NCI-H748 (cell line): ENCODE results near the gene GBF1.
"Not testable (repeated sequence)": the region's sequence is repeated elsewhere in the genome, so short reads cannot be mapped to it uniquely, and the experiment has no call there.

Experiments
- DNase-seq: peaks from one replicate; lab custom pipeline; 2025; ENCODE audit not compliant: unreplicated experiment; lab: John Stamatoyannopoulos, UW

The GBF1 gene

DNA sequence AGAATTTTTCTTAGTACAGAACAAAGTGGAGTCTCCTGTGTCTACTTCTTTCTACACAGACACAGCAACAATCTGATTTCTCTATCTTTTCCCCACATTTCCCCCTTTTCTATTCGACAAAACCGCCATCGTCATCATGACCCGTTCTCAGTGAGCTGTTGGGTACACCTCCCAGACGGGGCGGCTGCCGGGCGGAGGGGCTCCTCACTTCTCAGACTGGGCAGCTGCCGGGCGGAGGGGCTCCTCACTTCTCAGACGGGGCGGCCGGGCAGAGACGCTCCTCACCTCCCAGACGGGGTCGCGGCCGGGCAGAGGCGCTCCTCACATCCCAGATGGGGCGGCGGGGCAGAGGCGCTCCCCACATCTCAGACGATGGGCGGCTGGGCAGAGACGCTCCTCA lies 56.0 kb downstream of the GBF1 start:
- not testable (repeated sequence) for DNase-seq

DNA sequence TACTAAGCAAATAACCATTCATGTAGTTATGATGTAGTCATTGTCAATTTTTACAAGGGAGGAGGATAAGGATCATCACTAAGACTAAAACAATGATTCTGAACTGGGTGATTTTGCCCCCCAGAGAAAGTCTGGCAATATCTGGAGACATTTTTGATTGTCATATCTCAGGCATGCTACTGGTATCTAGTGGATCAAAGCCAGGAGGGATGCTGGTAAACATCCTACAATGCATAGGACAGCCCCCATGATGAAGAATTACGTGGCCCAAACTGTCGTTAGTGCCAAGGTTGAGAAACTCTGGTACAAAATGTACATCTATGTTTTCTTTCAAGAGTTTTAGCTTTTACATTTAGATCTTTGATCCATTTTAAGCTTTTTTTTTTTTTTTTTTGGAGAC lies 57.3 kb downstream of the GBF1 start:
- no peak for DNase-seq

DNA sequence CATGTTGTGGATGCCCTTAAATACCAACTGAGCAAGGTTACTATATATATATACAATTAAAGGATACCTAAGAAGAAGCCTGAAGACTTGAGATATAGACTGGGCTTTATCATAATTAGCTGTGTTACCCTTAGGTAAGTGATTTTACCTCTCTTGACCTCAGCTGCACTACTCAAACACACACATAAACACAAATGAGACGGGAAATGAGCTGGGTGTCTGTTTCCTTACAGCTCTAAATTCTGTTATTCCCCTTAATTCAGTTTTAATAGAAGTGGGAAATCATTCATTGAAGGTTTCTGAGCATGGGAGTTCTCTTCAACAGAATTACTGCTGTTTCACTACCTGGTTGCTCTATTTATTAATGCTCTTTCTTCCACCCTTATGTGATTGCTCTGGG lies 60.7 kb downstream of the GBF1 start:
- no peak for DNase-seq

DNA sequence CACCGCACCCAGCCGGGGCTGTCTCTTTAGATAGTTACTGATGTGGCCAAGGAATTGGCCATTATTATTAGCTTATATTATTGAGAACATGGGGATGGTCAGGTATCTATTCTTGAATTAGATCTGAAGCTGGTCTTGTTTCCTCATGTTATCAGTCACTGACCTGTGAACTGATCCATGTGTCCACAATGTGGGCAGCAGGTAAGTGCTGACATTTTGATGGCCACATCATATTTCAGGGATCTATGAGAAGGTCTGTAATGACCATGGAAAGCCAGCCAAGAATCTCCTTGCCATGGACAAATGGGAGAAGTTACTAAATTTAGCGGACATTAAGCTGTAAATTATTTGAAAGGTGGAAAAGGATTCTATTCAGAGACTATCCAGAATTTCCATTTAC lies 61.4 kb downstream of the GBF1 start:
- no peak for DNase-seq

DNA sequence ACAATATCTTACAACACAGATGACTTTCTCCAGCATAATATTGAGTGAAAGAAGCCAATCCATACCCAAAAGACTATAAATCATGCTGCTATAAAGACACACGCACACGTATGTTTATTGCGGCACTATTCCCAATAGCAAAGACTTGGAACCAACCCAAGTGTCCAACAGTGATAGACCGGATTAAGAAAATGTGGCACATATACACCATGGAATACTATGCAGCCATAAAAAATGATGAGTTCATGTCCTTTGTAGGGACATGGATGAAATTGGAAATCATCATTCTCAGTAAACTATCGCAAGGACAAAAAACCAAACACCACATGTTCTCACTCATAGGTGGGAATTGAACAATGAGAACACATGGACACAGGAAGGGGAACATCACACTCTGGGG lies 63.0 kb downstream of the GBF1 start:
- DNase-seq, result not testable (repeated sequence)

DNA sequence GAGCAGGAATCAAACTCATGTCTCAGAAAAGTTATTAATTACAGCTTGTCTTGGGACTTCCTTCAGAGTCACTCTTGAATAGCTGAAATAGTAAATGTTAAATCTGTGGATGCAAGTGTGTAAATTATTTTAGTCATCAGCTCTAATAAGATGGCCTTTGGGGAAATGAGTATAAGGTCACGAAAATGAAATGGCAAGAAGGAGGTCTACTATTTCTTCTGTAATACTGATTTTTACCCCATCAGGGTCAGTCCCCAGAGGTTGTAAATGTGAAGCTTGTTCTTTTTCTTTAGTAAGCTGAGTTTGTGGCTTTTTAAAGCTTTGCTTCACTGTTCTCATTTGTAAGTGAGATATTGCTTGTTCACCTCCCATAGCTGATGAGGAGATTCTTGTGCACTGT lies 63.9 kb downstream of the GBF1 start:
- no peak for DNase-seq

DNA sequence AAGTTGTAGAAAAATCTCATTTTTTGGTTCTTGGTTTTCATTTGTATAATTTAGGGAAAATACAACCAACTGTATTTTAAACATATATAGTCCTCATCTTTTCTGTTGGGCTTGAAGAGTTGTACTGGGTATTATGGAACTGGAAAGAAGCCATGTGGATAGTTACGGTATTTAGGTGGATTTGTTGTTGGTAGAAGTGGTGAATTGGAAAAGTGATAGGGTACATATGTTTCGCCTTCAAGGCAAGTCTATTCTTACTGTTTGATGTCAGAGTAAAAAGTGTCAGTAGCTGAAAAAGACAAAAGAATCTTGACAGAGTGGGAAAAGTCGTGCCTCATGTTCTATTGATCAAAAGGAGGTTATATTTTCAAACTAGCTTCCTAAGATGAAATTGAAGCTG lies 64.6 kb downstream of the GBF1 start:
- no peak for DNase-seq

DNA sequence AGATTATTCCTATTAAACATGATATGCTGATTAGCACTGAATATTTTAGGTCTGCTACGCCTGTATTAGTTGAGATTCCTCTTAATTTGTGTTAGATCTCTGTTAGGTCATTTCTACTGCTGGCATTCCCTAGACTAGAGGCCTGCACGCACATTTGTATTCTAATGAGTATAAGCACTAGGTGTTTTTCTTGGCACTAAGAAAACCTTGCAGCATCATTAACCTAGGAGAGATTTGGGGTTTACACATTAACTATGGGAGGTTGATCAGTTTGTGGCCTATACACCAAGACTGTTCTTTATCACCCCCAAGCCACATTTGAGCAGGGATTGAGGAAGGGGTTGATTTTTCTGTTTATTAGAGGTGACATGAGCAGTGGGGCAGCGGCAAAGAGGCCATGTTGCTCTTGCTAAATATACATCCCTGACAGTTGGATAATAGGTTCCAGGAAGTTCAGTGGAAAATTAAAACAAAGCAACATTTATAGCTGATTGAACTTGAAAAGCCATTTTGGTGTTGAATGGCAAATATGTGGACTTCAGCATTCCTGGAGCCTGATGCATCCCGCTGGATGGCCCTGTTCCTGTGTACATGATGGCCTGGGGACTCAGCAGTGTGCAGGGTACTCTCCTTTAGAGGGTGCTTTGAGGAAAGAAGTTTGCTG lies 65.2 kb downstream of the GBF1 start:
- no peak for DNase-seq

DNA sequence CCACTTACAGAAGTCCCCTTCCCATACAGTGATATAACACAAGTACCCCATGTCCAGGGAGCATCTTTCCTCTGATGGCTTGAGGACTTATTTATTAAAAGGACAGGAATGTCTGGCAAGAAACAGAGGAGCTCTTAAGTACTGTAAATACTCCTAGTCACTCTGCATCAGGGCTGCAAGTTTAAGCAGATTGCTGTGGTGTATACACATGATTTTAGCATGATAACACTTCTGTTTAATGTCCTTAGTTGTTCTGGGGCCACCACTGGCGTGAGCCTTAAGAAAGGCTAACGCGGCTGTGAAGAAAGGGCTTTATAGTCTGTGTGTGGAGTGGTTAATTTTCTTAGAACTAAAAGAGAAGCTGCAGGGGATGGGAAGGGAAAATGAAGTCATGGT lies 65.7 kb downstream of the GBF1 start:
- no peak for DNase-seq

DNA sequence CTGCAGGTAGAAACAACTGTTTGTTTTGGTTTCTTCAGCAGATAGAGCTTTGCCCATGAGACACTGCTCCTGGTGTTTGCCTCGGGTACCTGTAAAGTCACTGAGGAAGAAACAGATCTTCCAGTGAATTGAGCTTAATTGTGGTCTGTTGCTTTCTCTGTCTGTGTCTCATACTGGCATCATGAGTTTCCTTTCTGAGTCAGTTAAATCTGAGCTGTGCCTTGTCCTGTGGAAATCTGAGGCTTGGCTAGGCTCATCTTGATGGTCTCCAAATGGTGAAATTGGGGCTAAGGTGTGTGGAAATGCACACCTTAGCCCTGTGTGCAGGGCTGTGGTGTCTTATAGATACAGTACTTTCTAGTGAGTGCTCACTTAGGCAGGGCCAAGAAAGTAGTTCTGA lies 67.4 kb downstream of the GBF1 start:
- DNase-seq, result no peak

DNA sequence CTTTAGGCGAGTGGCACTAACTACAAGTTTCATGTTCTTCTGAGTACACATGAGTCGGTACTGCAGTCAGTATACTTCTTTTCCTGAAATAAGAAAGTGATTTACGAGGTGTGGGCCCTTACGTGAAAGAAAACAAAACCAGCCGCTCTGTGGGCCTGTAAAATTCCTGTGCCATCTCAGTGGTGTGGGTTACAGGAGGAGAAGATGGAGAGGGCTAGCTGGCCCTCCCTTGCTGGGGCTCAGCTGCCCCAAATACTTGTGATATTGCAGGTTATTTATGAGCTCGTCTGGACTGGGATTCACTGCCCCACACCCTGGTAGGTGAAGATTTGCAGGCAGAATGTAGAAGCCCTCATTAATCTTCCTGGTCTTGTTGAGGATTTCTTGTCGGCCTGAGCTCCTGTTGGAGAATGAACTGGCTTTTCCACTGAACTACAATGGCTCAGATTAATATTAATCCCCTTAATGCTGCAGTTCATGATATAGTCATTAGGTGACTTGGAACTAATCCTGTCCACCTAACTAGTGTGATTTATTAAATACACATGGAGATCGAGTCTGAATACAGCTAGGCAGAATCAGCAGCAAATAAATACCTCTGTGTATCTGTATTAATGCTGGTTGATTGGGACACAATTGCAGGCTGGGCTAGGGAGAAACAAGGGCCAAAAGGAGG lies 68.0 kb downstream of the GBF1 start:
- DNase-seq, result no peak

DNA sequence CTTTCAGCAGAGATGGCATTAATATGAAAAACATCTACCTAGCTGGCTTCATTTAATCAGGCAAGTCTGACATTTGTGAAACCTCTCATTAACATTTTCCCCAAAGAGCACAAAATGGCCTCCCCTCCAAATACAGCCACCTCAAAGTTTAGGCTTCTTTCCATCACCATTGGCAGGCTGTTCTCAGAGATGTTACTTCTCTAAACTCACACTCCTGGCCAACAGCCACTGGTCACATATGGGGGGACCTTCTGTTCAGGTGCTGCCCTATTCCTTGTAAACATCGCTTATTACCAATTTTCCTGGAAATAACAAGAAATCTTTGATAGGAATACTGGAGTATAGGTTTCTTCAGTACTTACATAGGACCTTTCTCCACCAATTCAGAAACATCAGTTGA lies 69.5 kb downstream of the GBF1 start:
- no peak for DNase-seq

DNA sequence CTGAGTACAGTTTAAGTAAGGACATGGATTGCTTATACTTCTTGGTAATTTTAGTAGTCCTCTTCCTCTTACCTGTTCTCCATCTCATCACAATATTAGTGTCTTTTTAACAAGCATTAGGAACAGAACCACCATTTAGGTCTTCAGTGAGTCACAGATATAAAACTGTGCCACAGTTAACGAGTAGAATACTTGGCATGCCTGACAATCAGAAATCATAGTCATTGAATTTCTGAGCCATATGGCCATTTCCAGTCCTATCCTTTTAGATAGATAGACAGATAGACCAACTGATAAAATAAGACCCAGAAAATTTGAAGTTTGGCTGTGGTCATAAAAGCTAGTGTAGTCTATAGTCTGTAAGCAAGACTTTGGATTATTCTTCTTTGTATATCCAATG lies 71.1 kb downstream of the GBF1 start:
- DNase-seq, result no peak

DNA sequence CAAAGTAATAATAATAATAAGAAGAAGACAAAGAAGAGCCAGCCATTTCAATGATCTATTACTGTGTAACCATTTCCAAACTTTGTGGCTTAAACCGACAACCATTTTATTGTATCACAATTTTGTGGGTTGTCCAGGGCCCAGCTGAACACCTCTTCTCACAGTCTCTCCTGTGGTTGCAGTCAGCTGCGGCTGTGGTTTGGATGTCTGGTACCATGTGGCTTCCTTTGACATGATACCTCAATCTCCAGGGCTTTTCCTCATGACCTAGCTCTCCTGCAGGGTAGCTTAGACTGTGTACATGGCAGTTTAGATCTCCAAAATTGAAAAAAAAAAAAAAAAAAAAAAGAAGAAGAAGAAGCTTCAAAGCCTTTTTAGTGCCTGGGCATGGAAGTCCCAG lies 77.6 kb downstream of the GBF1 start:
- DNase-seq, result no peak

DNA sequence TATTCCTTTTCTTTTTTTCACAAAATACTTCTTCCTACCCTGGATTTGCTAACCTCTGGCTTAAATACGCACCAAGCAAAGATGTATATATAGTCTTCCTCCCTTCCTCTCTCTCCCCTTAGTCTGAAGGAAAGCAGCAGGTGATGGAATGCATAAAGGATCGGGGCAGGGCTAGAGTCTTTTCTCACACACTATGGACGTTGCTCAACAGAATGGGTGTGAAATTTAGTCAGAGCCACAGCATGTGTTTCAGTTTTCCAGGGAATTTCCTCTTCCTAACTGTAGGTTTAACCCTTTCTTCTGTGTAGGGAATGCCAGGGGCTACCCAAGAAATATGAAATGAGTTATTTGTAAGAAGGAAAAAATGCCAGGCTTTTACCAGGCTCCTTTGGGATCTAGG lies 78.7 kb downstream of the GBF1 start:
- no peak for DNase-seq

DNA sequence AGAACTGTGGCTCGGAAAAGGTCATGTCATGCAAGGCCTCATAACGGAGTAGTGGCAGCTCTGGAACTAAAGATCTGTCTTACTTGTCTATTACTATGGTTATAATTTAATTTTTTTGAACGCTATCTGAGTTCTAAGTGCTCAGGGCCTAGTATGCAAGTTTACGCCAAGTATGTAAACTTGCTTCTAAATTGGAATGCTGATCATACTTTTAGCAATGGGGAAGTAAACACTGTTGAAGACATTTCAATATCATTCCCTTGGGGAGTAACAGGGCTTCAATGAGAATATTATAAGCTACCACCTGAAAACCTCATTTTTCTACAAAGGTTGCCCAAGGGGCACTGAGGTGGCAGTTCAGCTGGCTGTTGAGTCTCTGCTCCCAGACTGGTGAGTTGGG lies 80.7 kb downstream of the GBF1 start:
- no peak for DNase-seq

DNA sequence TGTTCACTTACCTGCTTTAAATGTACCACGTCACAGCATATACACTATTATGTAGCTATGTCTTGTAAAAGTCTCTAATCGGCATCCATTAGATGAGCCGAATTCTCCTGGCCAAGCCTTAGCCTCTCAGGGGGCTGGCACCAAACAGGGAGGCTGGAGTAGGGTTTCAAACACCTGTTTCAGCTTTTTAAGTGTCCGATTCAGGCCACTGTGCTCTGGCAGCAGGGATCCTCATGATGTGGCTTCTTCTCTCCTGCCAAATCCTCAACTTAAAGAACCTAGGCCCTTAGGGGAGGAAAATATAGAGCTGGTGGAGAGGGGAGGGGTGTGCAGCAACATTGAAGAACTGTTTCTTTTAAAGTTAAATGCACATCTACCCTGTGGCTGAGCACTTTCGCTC lies 81.7 kb downstream of the GBF1 start:
- no peak for DNase-seq

DNA sequence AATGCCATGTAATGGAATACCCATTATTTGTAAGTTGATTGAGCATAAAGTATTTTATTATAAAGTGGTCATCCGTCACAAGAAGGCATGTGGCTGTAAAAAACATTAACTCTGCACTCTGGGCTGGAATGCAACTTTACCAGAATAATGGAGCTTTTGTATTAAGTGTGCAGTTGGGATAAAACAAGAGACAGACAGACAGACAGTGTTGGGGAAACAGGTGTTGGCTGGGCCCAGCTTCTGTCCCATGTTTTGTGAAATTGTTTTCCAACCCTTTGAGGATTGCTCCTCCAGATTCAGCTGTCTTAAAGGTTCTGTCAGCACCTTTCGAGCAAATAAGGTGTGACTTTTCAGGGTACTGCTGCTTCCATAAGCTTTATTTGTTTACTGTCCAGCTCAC lies 82.3 kb downstream of the GBF1 start:
- no peak for DNase-seq

DNA sequence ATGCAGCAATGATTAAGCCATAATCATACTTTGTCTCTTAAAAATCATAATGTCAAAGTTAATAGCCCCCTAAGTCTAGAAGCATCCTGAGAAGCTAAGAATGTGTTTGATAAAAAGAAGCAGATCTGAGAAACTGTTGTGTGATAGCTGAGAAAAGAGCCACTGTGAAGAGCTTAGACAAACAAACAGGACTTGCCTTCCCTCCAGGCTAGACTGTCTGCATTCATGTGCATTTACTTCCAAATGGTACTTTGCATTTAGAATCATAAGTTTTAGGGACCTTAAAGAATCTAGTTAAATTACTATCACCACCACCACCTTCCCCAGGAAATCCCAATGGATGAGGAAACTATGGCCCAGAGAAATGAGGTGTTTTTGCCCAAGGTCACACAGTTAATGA lies 87.4 kb downstream of the GBF1 start:
- no peak for DNase-seq

DNA sequence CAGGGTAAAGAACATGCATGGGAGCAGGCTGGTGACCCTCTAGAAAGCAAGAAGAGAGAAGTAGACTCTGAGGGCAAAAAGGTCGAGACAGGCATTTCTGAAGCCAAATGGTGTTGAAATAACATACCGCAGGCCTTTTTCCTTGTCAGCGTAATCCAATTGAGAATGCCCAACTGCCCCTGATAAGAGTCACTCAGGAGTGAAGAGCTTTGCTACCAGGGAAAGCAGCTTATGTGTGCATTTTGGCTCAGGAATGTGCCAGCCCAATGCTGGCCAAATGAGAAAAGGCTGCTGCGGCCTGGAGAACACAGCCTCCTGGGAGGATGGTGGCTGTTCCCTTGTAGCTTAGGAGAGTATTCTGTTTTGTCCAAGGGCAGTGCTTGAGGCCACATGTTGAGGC lies 88.8 kb downstream of the GBF1 start:
- DNase-seq, result no peak

DNA sequence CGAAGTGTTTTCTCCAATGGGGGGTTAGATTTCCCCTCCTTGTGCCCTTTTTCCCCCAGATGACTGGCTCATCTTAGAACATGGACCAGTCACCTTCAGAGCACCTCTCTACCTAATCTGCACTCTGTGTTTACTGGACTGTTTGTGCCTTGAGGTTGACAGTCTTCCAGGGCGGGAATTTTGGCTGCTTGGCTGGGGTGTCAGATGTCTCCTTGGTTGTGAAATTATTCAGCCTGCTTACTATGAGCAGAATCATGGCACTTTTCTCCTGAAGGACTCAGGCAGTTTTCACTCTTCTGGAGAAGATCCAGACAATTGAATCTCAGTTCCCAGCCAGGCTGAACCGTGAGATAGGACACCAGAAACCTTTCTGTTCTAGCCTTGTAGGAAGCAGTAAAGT lies 89.9 kb downstream of the GBF1 start:
- DNase-seq, result no peak

DNA sequence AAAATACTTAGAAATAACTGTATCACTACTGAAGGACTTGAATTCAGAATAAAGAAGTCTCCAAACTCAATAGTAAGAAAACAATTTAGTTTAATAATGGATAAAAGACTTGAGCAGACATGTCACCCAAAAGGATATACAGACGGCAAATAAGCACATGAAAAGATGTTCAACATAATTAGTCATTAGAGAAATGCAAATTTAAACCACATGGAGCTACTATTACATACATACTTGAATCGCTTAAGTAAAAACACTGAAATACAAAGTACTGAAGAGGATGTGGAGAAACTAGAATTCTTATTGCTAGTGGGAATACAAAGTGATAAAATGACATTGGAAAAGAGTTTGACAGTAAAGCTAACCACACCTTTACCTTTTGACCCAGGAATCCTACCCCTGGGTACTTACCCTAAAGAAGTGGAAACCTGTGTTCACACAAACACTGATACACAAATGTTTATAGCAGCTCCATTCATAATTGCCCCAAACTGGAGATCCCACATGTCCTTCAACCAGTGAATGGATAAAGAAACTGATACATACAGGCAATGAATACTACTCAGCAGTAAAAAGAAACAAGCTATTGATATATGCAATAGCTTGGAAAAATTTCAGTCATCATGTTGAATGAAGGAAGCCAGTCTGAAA lies 95.8 kb downstream of the GBF1 start:
- no peak for DNase-seq

DNA sequence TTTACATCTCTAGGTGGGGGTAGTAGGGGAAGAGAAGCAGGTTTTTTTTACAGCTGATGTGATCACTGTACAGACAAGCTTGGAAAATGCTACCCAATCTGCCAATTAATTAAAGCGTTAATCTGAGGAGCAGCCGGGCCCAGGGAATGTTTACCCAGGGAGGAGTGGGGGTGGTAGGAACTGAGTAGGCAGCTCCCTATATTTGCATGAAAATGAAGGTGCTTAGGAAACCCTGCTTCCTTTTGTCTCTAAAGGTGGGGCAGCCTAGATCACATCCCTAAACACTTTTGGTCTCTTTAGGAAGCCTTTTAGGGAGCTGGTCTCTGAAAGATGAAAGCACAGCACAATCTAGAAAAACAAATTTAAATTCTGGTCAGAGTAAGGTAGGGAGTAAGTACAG lies 97.1 kb downstream of the GBF1 start:
- peak; percentile 56 for DNase-seq
